Prostate gland (tissue), 2 donors: ENCODE data around the gene WDR19. TPM values are rescaled to one million over a fixed set of nuclear protein-coding genes. Genes with fewer than 3 reads are reported as not detected.
A peak's percentile ranks its signal among the peaks of the same experiment; 100 is the strongest.
"Not testable (repeated sequence)": the region's sequence is repeated elsewhere in the genome, so short reads cannot be mapped to it uniquely, and the experiment has no call there.

Experiments used
- DNase-seq: peaks from one replicate; pipeline ENCODE4 v3.0.0-alpha.2; 2019; ENCODE audit warnings: low spot score
- H3K27ac ChIP-seq, 2 donors: fragments of 200-600 bp; sonication (generic); 2 replicates each; pipeline ENCODE4 v1.5.1; 2017 to 2019
- H3K27me3 ChIP-seq: fragments of 200-600 bp; sonication (generic); replicated peaks from 2 replicates; pipeline ENCODE4 v1.5.1; 2019; ENCODE audit not compliant: insufficient read depth
- H3K36me3 ChIP-seq, 2 donors: fragments of 200-600 bp; sonication (generic); 1 replicate in 1 of 2; 2 replicates in 1 of 2; pipeline versions ENCODE4 v1.5.1 to v1.8.1; 2017 to 2019
- H3K4me1 ChIP-seq: fragments of 200-600 bp; sonication (generic); replicated peaks from 2 replicates; pipeline ENCODE4 v1.5.1; 2019
- H3K4me3 ChIP-seq, 2 donors: fragments of 200-600 bp; sonication (generic); 2 replicates each; pipeline ENCODE4 v1.5.1; 2017 to 2019
- H3K9me3 ChIP-seq: fragments of 200-600 bp; sonication (generic); 2 replicates; pipeline ENCODE4 v1.5.1; 2017
- POLR2A ChIP-seq: fragments of 450-650 bp; IDR thresholded peaks from one replicate; pipeline ENCODE4 v1.6.1; 2016; ENCODE audit warnings: antibody characterized with exemption, mild to moderate bottlenecking
- POLR2AphosphoS5 ChIP-seq: sonication (generic); formaldehyde crosslinking; IDR thresholded peaks from one replicate; pipeline ENCODE4 v1.6.1; 2017; ENCODE audit warnings: antibody characterized with exemption
- WGBS: methylation state at CpG from one replicate; pipeline ENCODE4 v1.1.5; 2018; 5-methylcytosine and 5-hydroxymethylcytosine counted together
- intact Hi-C: fragments of 100-400 bp; cut with DNase I; formaldehyde crosslinking; loops from one replicate; pipeline ENCODE4 v1.14.2; 2022
- total RNA-seq, 2 donors: library from RNA; depleted of rRNA; stranded (reverse); fragments of >200 nt; gene quantifications; one replicate each; pipeline ENCODE4 v1.1.0, GENCODE V29; 2016
- TF ChIP-seq, protein P1 (sequence below), 4 experiments: fragments of 200-600 bp in 2 of 4; fragments of 450-650 bp in 2 of 4; sonication (generic) in 2 of 4; IDR thresholded peaks; 1 replicate in 3 of 4; 2 replicates in 1 of 4; pipeline ENCODE4 v1.5.1; 2016 to 2019; ENCODE audit warnings: antibody characterized with exemption in 4 of 4, mild to moderate bottlenecking in 2 of 4, moderate library complexity in 2 of 4

The WDR19 gene
- total RNA-seq, result 10 to 100 TPM; 27.3 to 42.5 TPM

DNA sequence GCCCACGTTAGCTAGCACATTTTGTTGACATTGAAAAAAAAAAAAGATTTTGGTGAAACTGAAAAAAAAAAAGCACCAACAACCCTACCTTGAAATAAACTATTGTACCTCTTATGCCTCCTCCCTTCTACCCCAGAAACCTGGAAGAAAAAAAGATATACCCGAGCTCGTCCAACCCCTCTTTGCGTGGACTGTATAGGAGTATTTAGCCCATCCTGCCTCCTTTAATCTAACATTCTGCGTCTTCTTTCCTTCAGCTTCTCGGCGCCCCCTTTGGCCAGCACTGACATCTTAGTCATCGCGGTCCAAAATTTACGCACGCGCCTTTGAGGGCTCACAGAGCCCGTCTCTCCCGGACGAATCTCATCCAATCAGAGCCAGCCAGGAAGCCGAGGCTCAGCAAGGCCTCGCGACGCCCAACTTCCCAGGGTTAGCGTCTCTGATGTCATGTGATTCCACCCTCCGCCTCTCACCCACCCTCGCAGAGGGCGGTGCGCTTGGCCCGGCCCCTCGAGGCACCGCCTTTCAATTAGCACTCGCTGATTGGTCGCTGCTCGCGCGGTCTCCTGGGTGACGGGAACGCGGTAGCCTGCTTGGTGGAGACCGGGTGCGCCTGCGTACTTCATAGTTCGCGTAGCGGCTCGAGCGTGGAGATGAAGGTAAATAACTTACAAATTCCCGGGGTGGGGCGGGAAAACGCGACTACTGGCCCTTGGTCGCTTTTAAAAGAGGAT lies at the start of gene WDR19:
Gene WDR19 (plus strand): TSS at position 625 of the 734 bp plus-strand sequence. CDS start 29 bp downstream, at position 654.
- no peaks in the 10 kb centered on the region for H3K36me3 ChIP-seq
- peak; percentile 99 for DNase-seq
- peak within 1 kb of the TSS; percentile 63 to 64 for H3K4me3 ChIP-seq
- TF ChIP-seq POLR2AphosphoS5 (peak; percentile 98), POLR2A (peak; percentile 50)
- TF ChIP-seq, protein P1, sequence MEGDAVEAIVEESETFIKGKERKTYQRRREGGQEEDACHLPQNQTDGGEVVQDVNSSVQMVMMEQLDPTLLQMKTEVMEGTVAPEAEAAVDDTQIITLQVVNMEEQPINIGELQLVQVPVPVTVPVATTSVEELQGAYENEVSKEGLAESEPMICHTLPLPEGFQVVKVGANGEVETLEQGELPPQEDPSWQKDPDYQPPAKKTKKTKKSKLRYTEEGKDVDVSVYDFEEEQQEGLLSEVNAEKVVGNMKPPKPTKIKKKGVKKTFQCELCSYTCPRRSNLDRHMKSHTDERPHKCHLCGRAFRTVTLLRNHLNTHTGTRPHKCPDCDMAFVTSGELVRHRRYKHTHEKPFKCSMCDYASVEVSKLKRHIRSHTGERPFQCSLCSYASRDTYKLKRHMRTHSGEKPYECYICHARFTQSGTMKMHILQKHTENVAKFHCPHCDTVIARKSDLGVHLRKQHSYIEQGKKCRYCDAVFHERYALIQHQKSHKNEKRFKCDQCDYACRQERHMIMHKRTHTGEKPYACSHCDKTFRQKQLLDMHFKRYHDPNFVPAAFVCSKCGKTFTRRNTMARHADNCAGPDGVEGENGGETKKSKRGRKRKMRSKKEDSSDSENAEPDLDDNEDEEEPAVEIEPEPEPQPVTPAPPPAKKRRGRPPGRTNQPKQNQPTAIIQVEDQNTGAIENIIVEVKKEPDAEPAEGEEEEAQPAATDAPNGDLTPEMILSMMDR (IDR thresholded peaks at IDR 0.05), result peak in 3 of 4 experiments; percentile 32 to 58 (median 58)
- no peaks in the 10 kb centered on the region for H3K27me3 ChIP-seq
- intact Hi-C loops, result no loop called here
- H3K9me3 ChIP-seq, result no peaks in the 10 kb centered on the region
- H3K4me1 ChIP-seq, result no peaks in the 10 kb centered on the region
- WGBS, result under 1% methylated on average over 48 of the region's 48 CpGs
- H3K27ac ChIP-seq, result peak within 1 kb of the TSS; percentile 65 to 66

DNA sequence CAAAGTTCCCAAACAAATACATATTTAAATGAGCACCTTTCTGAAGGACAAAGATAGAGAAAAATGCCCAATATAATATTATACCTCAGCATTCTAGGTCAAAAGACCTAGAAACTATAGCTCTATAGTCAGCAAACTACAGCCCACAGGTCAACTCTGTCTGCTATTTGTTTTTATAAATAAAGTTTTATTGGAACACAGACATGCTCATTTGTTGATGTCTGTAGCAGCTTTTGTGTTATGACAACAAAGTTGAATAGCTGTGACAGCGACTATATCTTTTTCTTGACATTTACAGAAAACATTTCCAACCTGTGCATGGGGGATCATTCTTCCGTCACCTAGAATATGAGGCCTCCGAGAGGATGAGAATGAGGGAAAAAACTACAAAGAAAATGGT lies 48.7 kb upstream of the WDR19 start:
- no peaks in the 10 kb centered on the region for H3K36me3 ChIP-seq
- no peak overlapping the region for H3K4me3 ChIP-seq
- intact Hi-C loops, result loop anchor here (2.0 to 10.0 kb wide), 2 partner anchors 229 to 369 kb away; no protein-coding TSS in a partner anchor
- TF ChIP-seq POLR2A (no peak), POLR2AphosphoS5 (no peak)
- TF ChIP-seq, protein P1 (IDR thresholded peaks at IDR 0.05), result no peak
- H3K27me3 ChIP-seq, result no peaks in the 10 kb centered on the region
- no peak overlapping the region for H3K27ac ChIP-seq
- H3K4me1 ChIP-seq, result peaks cover 4% of the 10 kb centered on the region
- no peak for DNase-seq
- WGBS, result 95% methylated on average over 3 of the region's 3 CpGs
- no peaks in the 10 kb centered on the region for H3K9me3 ChIP-seq

DNA sequence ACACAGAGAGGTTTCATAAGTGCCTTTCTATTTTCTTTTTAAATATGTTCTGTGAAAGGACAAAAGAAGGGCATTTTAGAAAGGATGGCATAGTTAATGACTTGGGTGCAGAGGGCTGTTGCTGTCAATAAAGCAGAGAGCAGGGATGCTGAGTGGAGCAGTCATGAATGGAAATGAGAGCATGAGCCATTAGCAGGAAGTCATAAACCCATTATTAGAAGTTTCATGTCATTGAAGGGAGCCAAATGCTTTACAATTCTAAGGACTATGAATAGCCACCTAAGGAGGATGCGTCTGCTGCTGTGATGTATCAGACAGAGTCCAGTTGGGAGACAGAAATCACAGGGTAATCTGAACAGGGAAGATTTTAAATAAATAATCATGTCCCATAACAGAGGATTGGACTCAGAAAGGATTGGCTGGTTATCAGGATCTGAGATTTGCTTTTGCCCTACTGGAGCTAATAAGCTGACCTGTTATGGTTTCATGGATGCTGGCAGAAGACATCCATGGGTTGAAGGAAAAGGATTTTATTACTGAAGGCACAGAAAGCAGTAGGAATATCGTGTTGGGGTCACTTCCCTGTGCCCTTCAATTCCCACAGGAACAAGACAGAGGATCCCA lies 47.5 kb upstream of the WDR19 start:
- no peak for DNase-seq
- H3K9me3 ChIP-seq, result no peaks in the 10 kb centered on the region
- intact Hi-C loops, result loop anchor here (2.0 to 10.0 kb wide), 2 partner anchors 230 to 370 kb away; no protein-coding TSS in a partner anchor
- no peak overlapping the region for H3K27ac ChIP-seq
- 22% methylated on average over 2 of the region's 2 CpGs for WGBS
- no peaks in the 10 kb centered on the region for H3K27me3 ChIP-seq
- H3K4me3 ChIP-seq, result no peak overlapping the region
- no peaks in the 10 kb centered on the region for H3K36me3 ChIP-seq
- H3K4me1 ChIP-seq, result peaks cover 4% of the 10 kb centered on the region
- TF ChIP-seq POLR2AphosphoS5, result no peak
- TF ChIP-seq POLR2A, result no peak
- TF ChIP-seq, protein P1 (IDR thresholded peaks at IDR 0.05), result no peak

DNA sequence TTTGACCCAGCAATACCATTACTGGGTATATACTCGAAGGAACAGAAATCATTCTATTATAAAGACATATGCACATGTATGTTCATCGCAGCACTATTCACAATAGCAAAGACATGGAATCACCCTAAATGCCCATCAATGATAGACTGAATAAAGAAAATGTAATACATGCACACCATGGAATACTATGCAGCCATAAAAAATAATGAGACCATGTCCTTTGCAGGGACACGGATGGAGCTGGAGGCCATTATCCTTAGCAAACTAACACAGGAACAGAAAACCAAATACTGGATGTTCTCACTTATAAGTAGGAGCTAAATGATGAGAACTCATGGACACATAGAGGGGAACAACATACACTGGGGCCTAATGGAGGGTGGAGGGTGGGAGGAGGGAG lies 44.1 kb upstream of the WDR19 start:
- DNase-seq, H3K9me3 ChIP-seq, H3K4me3 ChIP-seq, H3K36me3 ChIP-seq, H3K4me1 ChIP-seq, H3K27ac ChIP-seq, H3K27me3 ChIP-seq: not testable (repeated sequence)
- intact Hi-C loops, result loop anchor here (10.0 kb wide), 1 partner anchor 373 kb away; no protein-coding TSS in a partner anchor
- 79% methylated on average over 3 of the region's 3 CpGs for WGBS

DNA sequence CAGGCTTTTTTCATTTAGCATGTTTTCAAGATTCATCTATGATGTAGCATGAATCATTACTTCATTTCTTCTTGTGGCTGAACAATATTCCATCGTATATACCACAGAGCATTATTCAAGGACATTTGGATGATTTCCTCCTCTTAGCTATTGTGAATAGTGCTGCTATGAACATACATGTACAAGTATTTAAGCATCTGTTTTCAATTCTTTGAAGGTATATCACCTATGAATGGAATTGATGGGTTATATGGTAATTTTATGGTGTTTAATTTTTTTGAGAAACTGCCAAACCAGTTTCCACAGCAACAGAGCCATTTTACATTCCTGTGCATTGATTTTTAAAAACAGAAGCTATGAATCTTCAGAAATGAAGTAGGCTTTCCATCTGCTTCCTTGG lies 36.1 kb upstream of the WDR19 start:
- no peak for TF ChIP-seq POLR2AphosphoS5
- TF ChIP-seq POLR2A, result no peak
- TF ChIP-seq, protein P1 (IDR thresholded peaks at IDR 0.05), result no peak
- H3K27me3 ChIP-seq, result peaks cover 3% of the 10 kb centered on the region
- WGBS, result 91% methylated on average over 1 of the region's 1 CpG
- H3K9me3 ChIP-seq, result no peaks in the 10 kb centered on the region
- intact Hi-C loops, result no loop called here
- no peak overlapping the region for H3K27ac ChIP-seq
- no peaks in the 10 kb centered on the region for H3K36me3 ChIP-seq
- no peak for DNase-seq
- H3K4me1 ChIP-seq, result no peaks in the 10 kb centered on the region
- H3K4me3 ChIP-seq, result no peak overlapping the region
